Endothelial cell of umbilical vein (primary cell): ENCODE results near the gene ABCA3. TPM values are rescaled to one million over a fixed set of nuclear protein-coding genes. Genes with fewer than 3 reads are reported as not detected.

ENCODE experiments used
- BruUV-seq: library from RNA; stranded (reverse); fragments of 400-500 nt; replicated peaks from 2 replicates; lab custom pipeline; 2021; lab: Mats Ljungman, UMichigan
- CTCF ChIA-PET: fragments of 300-600, 350-600 bp; sonication (Branson Sonifier 250); formaldehyde crosslinking; loops from one replicate; lab custom pipeline; 2021; ENCODE audit warnings: antibody characterized with exemption, inconsistent platforms; lab: Charles Lee
- POLR2A ChIA-PET: fragments of 300-600, 350-600 bp; sonication (Branson Sonifier 250); formaldehyde crosslinking; loops from one replicate; lab custom pipeline; 2021; ENCODE audit warnings: antibody characterized with exemption, inconsistent platforms; lab: Charles Lee
- DNase-seq: peaks from one replicate; pipeline ENCODE4 v3.0.0-alpha.2; 2011; ENCODE audit warnings: low read depth, low spot score
- FAIRE-seq: peaks from 2 replicates; lab custom pipeline; 2011; peaks lifted over from hg19 to GRCh38; lab: Jason Lieb, UNC
- H2AFZ ChIP-seq: 2 replicates; pipeline ENCODE4 v1.6.0; 2012; ENCODE audit warnings: low read depth, low read length, control low read depth, inconsistent platforms
- H3K27ac ChIP-seq: 2 replicates; pipeline ENCODE4 v1.5.1; 2011; ENCODE audit warnings: low read depth, mild to moderate bottlenecking, control low read depth, low read length, moderate library complexity; ENCODE audit not compliant: insufficient read depth
- H3K27me3 ChIP-seq, 2 experiments: 2 replicates each; pipeline versions ENCODE4 v1.6.0 to v1.6.1; 2011; ENCODE audit warnings: low read length in 2 of 2, mixed read lengths in 1 of 2; ENCODE audit not compliant: control insufficient read depth in 2 of 2, insufficient read depth in 2 of 2
- H3K36me3 ChIP-seq, 2 experiments: 2 replicates in 1 of 2; 3 replicates in 1 of 2; pipeline ENCODE4 v1.5.1; 2011; ENCODE audit warnings: low read length in 2 of 2, mild to moderate bottlenecking in 1 of 2, moderate library complexity in 1 of 2; ENCODE audit not compliant: control insufficient read depth in 2 of 2, insufficient read depth in 2 of 2; ENCODE audit errors: extremely low read depth in 1 of 2
- H3K4me1 ChIP-seq: 3 replicates; pipeline ENCODE4 v1.5.1; 2011; ENCODE audit warnings: mild to moderate bottlenecking, low read length; ENCODE audit not compliant: control insufficient read depth, insufficient read depth; ENCODE audit errors: extremely low read depth
- H3K4me2 ChIP-seq: 2 replicates; pipeline ENCODE4 v1.6.1; 2011; ENCODE audit warnings: low read length, control low read depth, mixed read lengths; ENCODE audit not compliant: insufficient read depth
- H3K4me3 ChIP-seq, 3 experiments: fragments of 200-600 bp in 1 of 3; sonication (generic), shearing (Covaris generic) in 1 of 3; replicated peaks in 1 of 3; 2 replicates each; pipeline ENCODE4 v1.5.1; 2011 to 2016; ENCODE audit warnings: control low read depth in 3 of 3, low read length in 3 of 3, mild to moderate bottlenecking in 2 of 3, inconsistent platforms in 1 of 3, low read depth in 1 of 3, moderate library complexity in 1 of 3; ENCODE audit not compliant: insufficient read depth in 1 of 3
- H3K79me2 ChIP-seq: 2 replicates; pipeline ENCODE4 v1.6.0; 2012; ENCODE audit warnings: low read length, inconsistent platforms; ENCODE audit not compliant: control insufficient read depth, insufficient read depth
- H3K9ac ChIP-seq: replicated peaks from 2 replicates; pipeline ENCODE3; 2011; ENCODE audit warnings: low read length, control low read depth; ENCODE audit not compliant: insufficient read depth; ENCODE audit errors: extremely low read depth
- H3K9me1 ChIP-seq: replicated peaks from 3 replicates; pipeline ENCODE4 v1.6.0; 2011; ENCODE audit warnings: mild to moderate bottlenecking, low read length; ENCODE audit not compliant: control insufficient read depth, insufficient read depth; ENCODE audit errors: extremely low read depth
- H3K9me3 ChIP-seq: replicated peaks from 2 replicates; pipeline ENCODE4 v1.5.1; 2012; ENCODE audit warnings: low read length, inconsistent platforms; ENCODE audit not compliant: control insufficient read depth, insufficient read depth
- H4K20me1 ChIP-seq: replicated peaks from 2 replicates; pipeline ENCODE3; 2011; ENCODE audit warnings: mild to moderate bottlenecking, low read length; ENCODE audit not compliant: control insufficient read depth, insufficient read depth; ENCODE audit errors: extremely low read depth
- EZH2 ChIP-seq: IDR thresholded peaks from 2 replicates; pipeline ENCODE4 v1.6.1; 2012; ENCODE audit warnings: borderline replicate concordance, low read depth, mild to moderate bottlenecking, moderate library complexity, low read length, inconsistent platforms; ENCODE audit not compliant: severe bottlenecking
- FOS ChIP-seq: IDR thresholded peaks from 2 replicates; pipeline ENCODE4 v1.6.1; 2011; ENCODE audit warnings: mild to moderate bottlenecking, low read length, moderate library complexity, borderline replicate concordance; ENCODE audit not compliant: insufficient read depth
- GATA2 ChIP-seq: IDR thresholded peaks from 2 replicates; pipeline ENCODE4 v1.7.0; 2011; ENCODE audit warnings: low read depth, mild to moderate bottlenecking, moderate library complexity, mixed read lengths, low read length; ENCODE audit not compliant: insufficient read length, insufficient read depth
- JUN ChIP-seq: IDR thresholded peaks from 2 replicates; pipeline ENCODE4 v1.6.1; 2011; ENCODE audit warnings: borderline replicate concordance, low read depth; ENCODE audit not compliant: insufficient read length, insufficient read depth
- MYC ChIP-seq: IDR thresholded peaks from one replicate; pipeline ENCODE4 v1.6.1; 2011; ENCODE audit warnings: mild to moderate bottlenecking, low read depth, low read length
- POLR2A ChIP-seq: IDR thresholded peaks from 2 replicates; pipeline ENCODE4 v1.6.1; 2012; ENCODE audit warnings: low read depth, mild to moderate bottlenecking, control low read depth, low read length
- POLR2AphosphoS5 ChIP-seq: IDR thresholded peaks from 2 replicates; pipeline ENCODE4 v1.6.1; 2012; ENCODE audit warnings: low read depth, mild to moderate bottlenecking, control low read depth, low read length, moderate library complexity; ENCODE audit not compliant: insufficient read depth
- dilution Hi-C: fragments of 300-500 bp; cut with MboI; formaldehyde crosslinking; loops from one replicate; pipeline ENCODE4 v1.15.0; 2019; ENCODE audit warnings: low sequenced_read_pairs; ENCODE audit not compliant: extremely low pct_ligation_motif_present
- intact Hi-C: fragments of 100-400 bp; cut with micrococcal nuclease; formaldehyde crosslinking; loops from one replicate; pipeline ENCODE4 v1.10.0; 2022
- polyA plus RNA-seq, 4 experiments: library from polyadenylated mRNA; depleted of rRNA in 3 of 4; stranded (reverse) in 3 of 4; unstranded in 1 of 4; fragments of >200 nt; gene quantifications; 2 replicates each; pipeline versions ENCODE4 v1.2.1 to v1.2.3, GENCODE V29; 2011 to 2012; ENCODE audit warnings: missing spikeins in 1 of 4
- total RNA-seq: library from RNA; stranded (reverse); gene quantifications from 2 replicates; pipeline ENCODE4 v1.2.3, GENCODE V29; 2021
- TF ChIP-seq, protein P1 (sequence below): IDR thresholded peaks from 2 replicates; pipeline ENCODE4 v1.6.1; 2011; ENCODE audit not compliant: insufficient read depth, insufficient read length
- TF ChIP-seq, protein P2 (sequence below), 2 donors: IDR thresholded peaks; 1 replicate in 1 of 2; 2 replicates in 1 of 2; pipeline ENCODE4 v1.5.1; 2011; ENCODE audit warnings: low read length in 2 of 2, mild to moderate bottlenecking in 2 of 2, moderate library complexity in 2 of 2, control low read depth in 1 of 2, inconsistent platforms in 1 of 2, low read depth in 1 of 2; ENCODE audit not compliant: insufficient read depth in 1 of 2; ENCODE audit errors: extremely low read depth in 1 of 2

Gene ABCA3
- total and polyA plus RNA-seq, 2 donors (not counting 3 experiments of a cell fraction or from before 2014, with no cell fraction given): 13.5 to 36.0 TPM

- peak; percentile 32 for DNase-seq
- H3K4me3 ChIP-seq: no peak overlapping the region
- H3K27me3 ChIP-seq: peaks cover 2 to 6% of the 10 kb centered on the region in 2 experiments
- POLR2A ChIA-PET: no interaction called here
- H3K4me2 ChIP-seq: no peak overlapping the region
- H3K36me3 ChIP-seq: no peaks in the 10 kb centered on the region
- no peak for FAIRE-seq
- no peaks in the 10 kb centered on the region for H3K4me1 ChIP-seq
- no peaks in the 10 kb centered on the region for H4K20me1 ChIP-seq
- intact Hi-C loops (no loop called here), dilution Hi-C loops (no loop called here)
- no peak overlapping the region for H3K9ac ChIP-seq
- BruUV-seq: no TSS peak
- H3K9me1 ChIP-seq: no peaks in the 10 kb centered on the region
- no peaks in the 10 kb centered on the region for H3K9me3 ChIP-seq
- CTCF ChIA-PET: interaction anchor here (0.7 to 1.9 kb wide), 5 partner anchors 8 to 35 kb away, joined by 3 to 4 read pairs (median 3); no protein-coding TSS in a partner anchor
- no peaks in the 10 kb centered on the region for H3K79me2 ChIP-seq
- H3K27ac ChIP-seq: no peak overlapping the region
- TF ChIP-seq POLR2AphosphoS5: peak; percentile 54
- TF ChIP-seq JUN: no peak
- H2AFZ ChIP-seq: no peak overlapping the region
Measured at GRCh38 chr16:2388875-2389433, 48.4 kb upstream of the ABCA3 start.

DNA sequence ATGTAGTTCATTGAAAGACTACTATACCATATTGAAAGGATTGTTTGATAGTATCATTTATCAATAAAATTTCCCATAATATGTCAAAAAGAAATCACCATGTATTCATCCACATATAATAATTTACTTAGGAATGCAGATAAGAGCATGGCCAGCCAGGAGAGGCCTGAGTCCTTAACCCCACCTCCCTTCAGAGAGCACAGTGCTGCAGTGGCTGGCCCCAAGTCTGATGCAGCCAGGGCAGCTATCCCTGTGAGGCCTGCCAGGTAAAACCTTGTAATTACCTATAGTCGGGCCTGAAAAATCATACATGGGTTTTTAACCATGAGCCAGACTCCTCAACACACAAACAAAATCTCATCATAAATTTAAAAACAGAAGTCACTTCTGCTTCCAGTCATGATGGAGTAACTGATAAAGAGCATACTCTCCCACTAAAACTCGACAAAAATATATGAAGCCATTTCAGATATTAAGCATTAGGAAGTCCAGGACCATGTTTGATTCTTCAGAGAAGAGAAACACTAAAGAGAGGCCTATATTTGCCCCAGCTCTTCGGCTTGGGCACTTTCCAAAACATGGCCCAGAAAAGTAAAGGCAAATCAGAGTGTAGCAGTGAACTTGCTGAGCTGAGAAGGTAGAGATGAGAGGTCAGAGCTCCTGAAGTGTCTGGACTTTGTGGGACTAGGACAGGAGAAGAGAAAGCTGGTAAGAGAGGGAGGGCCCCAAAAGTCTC is 47.8 kb upstream of the ABCA3 start:
- ChIA-PET CTCF (interaction anchor here (0.7 to 1.9 kb wide), 4 partner anchors 19 to 34 kb away, joined by 3 to 4 read pairs (median 3); no protein-coding TSS in a partner anchor), POLR2A (no interaction called here)
- Histone ChIP-seq H4K20me1 (no peaks in the 10 kb centered on the region), H3K4me2 (no peak overlapping the region), H3K4me3 (no peak overlapping the region), H2AFZ (no peak overlapping the region), H3K4me1 (no peaks in the 10 kb centered on the region), H3K9me3 (no peaks in the 10 kb centered on the region), H3K27ac (no peak overlapping the region), H3K36me3 (no peaks in the 10 kb centered on the region), H3K9ac (no peak overlapping the region), H3K9me1 (no peaks in the 10 kb centered on the region), H3K79me2 (no peaks in the 10 kb centered on the region), H3K27me3 (peaks cover 2 to 5% of the 10 kb centered on the region in 2 experiments)
- BruUV-seq: no TSS peak
- FAIRE-seq: no peak
- no peak for TF ChIP-seq POLR2AphosphoS5
- TF ChIP-seq MYC: no peak
- no peak for TF ChIP-seq JUN
- TF ChIP-seq, protein P1, sequence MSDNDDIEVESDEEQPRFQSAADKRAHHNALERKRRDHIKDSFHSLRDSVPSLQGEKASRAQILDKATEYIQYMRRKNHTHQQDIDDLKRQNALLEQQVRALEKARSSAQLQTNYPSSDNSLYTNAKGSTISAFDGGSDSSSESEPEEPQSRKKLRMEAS: no peak
- TF ChIP-seq FOS: no peak
- TF ChIP-seq, protein P2, sequence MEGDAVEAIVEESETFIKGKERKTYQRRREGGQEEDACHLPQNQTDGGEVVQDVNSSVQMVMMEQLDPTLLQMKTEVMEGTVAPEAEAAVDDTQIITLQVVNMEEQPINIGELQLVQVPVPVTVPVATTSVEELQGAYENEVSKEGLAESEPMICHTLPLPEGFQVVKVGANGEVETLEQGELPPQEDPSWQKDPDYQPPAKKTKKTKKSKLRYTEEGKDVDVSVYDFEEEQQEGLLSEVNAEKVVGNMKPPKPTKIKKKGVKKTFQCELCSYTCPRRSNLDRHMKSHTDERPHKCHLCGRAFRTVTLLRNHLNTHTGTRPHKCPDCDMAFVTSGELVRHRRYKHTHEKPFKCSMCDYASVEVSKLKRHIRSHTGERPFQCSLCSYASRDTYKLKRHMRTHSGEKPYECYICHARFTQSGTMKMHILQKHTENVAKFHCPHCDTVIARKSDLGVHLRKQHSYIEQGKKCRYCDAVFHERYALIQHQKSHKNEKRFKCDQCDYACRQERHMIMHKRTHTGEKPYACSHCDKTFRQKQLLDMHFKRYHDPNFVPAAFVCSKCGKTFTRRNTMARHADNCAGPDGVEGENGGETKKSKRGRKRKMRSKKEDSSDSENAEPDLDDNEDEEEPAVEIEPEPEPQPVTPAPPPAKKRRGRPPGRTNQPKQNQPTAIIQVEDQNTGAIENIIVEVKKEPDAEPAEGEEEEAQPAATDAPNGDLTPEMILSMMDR (IDR thresholded peaks at IDR 0.05; ENCODE audit: extremely low read depth in 1 of 2, insufficient read depth in 1 of 2, low read depth in 1 of 2, low read length in 2 of 2): no peak
- no peak for TF ChIP-seq POLR2A
- TF ChIP-seq GATA2: no peak
- no peak for TF ChIP-seq EZH2
- DNase-seq: no peak
- intact Hi-C loops: no loop called here
- dilution Hi-C loops: no loop called here
